Measurements from ENCODE around the gene NEMP1.

GRCh38 chr12:57049890-57050289 lies 28.7 kb downstream of the NEMP1 start, which contains the start of gene MYO1A:
- TF ChIP-seq CTCF (IDR thresholded peaks at IDR 0.05 in 4 of 5, conservative IDR thresholded peaks at IDR 0.05 in 1 of 5), result no peak
- TF ChIP-seq POLR2A (IDR thresholded peaks at IDR 0.05), result no peak

All from gastrocnemius medialis (tissue), 4 donors.